B cell (primary cell): ENCODE results near the gene SEMA3B. TPM values are rescaled to one million over a fixed set of nuclear protein-coding genes. Genes with fewer than 3 reads are reported as not detected.

Experiments used
- ATAC-seq: fragments of 200-7000 bp; cut with Tn5 transposase; one replicate; pipeline ENCODE4 v1.10.0; 2021; ENCODE audit warnings: low read depth, mild to moderate bottlenecking, moderate number of reproducible peaks, moderate library complexity
- CTCF ChIA-PET: fragments of 350-600 bp; sonication (Branson Sonifier 250); formaldehyde crosslinking; loops from one replicate; lab custom pipeline; 2021; ENCODE audit warnings: antibody characterized with exemption, inconsistent platforms; lab: Charles Lee
- POLR2A ChIA-PET: fragments of 350-600 bp; sonication (Branson Sonifier 250); formaldehyde crosslinking; loops from one replicate; lab custom pipeline; 2021; ENCODE audit warnings: antibody characterized with exemption; lab: Charles Lee
- DNase-seq: peaks from one replicate; pipeline ENCODE4 v3.0.0; 2013
- H2AFZ ChIP-seq: 2 replicates; pipeline ENCODE4 v1.6.1; 2012; ENCODE audit warnings: mild to moderate bottlenecking, low read depth, low read length; ENCODE audit not compliant: insufficient read depth, poor library complexity, severe bottlenecking
- H3K27ac ChIP-seq, 2 donors: 1 replicate in 1 of 2; 2 replicates in 1 of 2; pipeline ENCODE4 v1.5.1; 2012 to 2013; ENCODE audit warnings: low read length in 2 of 2, mild to moderate bottlenecking in 2 of 2, moderate library complexity in 1 of 2
- H3K27me3 ChIP-seq, 4 experiments: fragments of 200-600 bp in 1 of 4; sonication (generic) in 1 of 4; replicated peaks in 1 of 4; 1 replicate in 2 of 4; 2 replicates in 2 of 4; pipeline versions ENCODE4 v1.6.1 to v1.7.0; 2013 to 2016; ENCODE audit warnings: low read length in 3 of 4, mild to moderate bottlenecking in 2 of 4, mixed read lengths in 1 of 4, moderate library complexity in 1 of 4; ENCODE audit not compliant: insufficient read depth in 4 of 4, control insufficient read depth in 3 of 4; ENCODE audit errors: control extremely low read depth in 1 of 4
- H3K36me3 ChIP-seq, 2 experiments: replicated peaks in 1 of 2; 1 replicate in 1 of 2; 2 replicates in 1 of 2; pipeline versions ENCODE4 v1.6.1 to v1.7.1; 2013; ENCODE audit warnings: low read length in 1 of 2; ENCODE audit not compliant: insufficient read depth in 2 of 2, control insufficient read depth in 1 of 2; ENCODE audit errors: control extremely low read depth in 1 of 2, extremely low read depth in 1 of 2
- H3K4me1 ChIP-seq, 2 donors: fragments of 200-600 bp in 1 of 2; sonication (generic) in 1 of 2; 1 replicate in 1 of 2; 2 replicates in 1 of 2; pipeline versions ENCODE4 v1.5.1 to v1.6.1; 2013 to 2017; ENCODE audit warnings: low read length in 2 of 2; ENCODE audit not compliant: control insufficient read depth in 2 of 2, insufficient read depth in 2 of 2
- H3K4me2 ChIP-seq: replicated peaks from 2 replicates; pipeline ENCODE3; 2012; ENCODE audit warnings: mild to moderate bottlenecking, low read depth, low read length; ENCODE audit not compliant: poor library complexity, severe bottlenecking
- H3K4me3 ChIP-seq, 5 experiments: fragments of 200-600 bp in 1 of 5; sonication (generic) in 1 of 5; 1 replicate in 3 of 5; 2 replicates in 2 of 5; pipeline versions ENCODE4 v1.5.1 to v1.7.0; 2011 to 2016; ENCODE audit warnings: low read length in 4 of 5, mild to moderate bottlenecking in 4 of 5, low read depth in 2 of 5, control low read depth in 1 of 5, moderate library complexity in 1 of 5; ENCODE audit not compliant: insufficient read depth in 1 of 5; ENCODE audit errors: control extremely low read depth in 1 of 5, extremely low read depth in 1 of 5
- H3K79me2 ChIP-seq: fragments of 200-600 bp; sonication (generic); one replicate; pipeline ENCODE4 v1.6.0; 2016; ENCODE audit warnings: low read length; ENCODE audit not compliant: control insufficient read depth, insufficient read depth
- H3K9ac ChIP-seq: fragments of 200-600 bp; sonication (generic); 2 replicates; pipeline ENCODE4 v1.6.1; 2017; ENCODE audit warnings: mild to moderate bottlenecking, low read length, moderate library complexity
- H3K9me3 ChIP-seq, 3 donors: one replicate each; pipeline versions ENCODE4 v1.6.1 to v1.7.1; 2013; ENCODE audit warnings: low read length in 2 of 3; ENCODE audit not compliant: control insufficient read depth in 2 of 3, insufficient read depth in 1 of 3; ENCODE audit errors: control extremely low read depth in 1 of 3
- H4K20me1 ChIP-seq: 2 replicates; pipeline ENCODE4 v1.6.0; 2012; ENCODE audit warnings: mild to moderate bottlenecking, low read length; ENCODE audit not compliant: insufficient read depth, control insufficient read depth, poor library complexity, severe bottlenecking
- H3K27ac Mint-ChIP-seq: one replicate; pipeline ENCODE4 v1.8.0; 2021; ENCODE audit warnings: mixed read lengths
- H3K27me3 Mint-ChIP-seq: one replicate; pipeline ENCODE4 v1.8.0; 2021; ENCODE audit warnings: mixed read lengths
- H3K4me1 Mint-ChIP-seq: one replicate; pipeline ENCODE4 v1.8.0; 2021; ENCODE audit warnings: mixed read lengths
- H3K4me3 Mint-ChIP-seq: one replicate; pipeline ENCODE4 v1.8.0; 2021; ENCODE audit warnings: mixed read lengths
- H3K9me3 Mint-ChIP-seq: one replicate; pipeline ENCODE4 v1.8.0; 2022; ENCODE audit warnings: mixed read lengths; ENCODE audit not compliant: insufficient read depth
- EZH2 ChIP-seq: IDR thresholded peaks from 2 replicates; pipeline ENCODE4 v1.6.1; 2012; ENCODE audit warnings: borderline replicate concordance, low read depth, mild to moderate bottlenecking, moderate library complexity, low read length; ENCODE audit not compliant: insufficient read depth, poor library complexity, severe bottlenecking
- WGBS: methylation state at CpG from one replicate; pipeline ENCODE4 v1.1.5; 2013; ENCODE audit warnings: missing lambda C conversion rate; ENCODE audit not compliant: insufficient coverage; 5-methylcytosine and 5-hydroxymethylcytosine counted together
- intact Hi-C: fragments of 100-400 bp; cut with micrococcal nuclease; formaldehyde crosslinking; loops from one replicate; pipeline ENCODE4 v1.10.0; 2022
- polyA plus RNA-seq: library from polyadenylated mRNA; depleted of rRNA; stranded (reverse); fragments of >200 nt; gene quantifications from 2 replicates; pipeline ENCODE4 v1.2.3, GENCODE V29; 2012
- total RNA-seq, 2 donors: library from RNA; stranded (reverse); fragments of 120-200 nt in 1 of 2; gene quantifications; 1 replicate in 1 of 2; 2 replicates in 1 of 2; pipeline versions ENCODE4 v1.2.3 to v1.2.4, GENCODE V29; 2013 to 2022
- TF ChIP-seq, protein P1 (sequence below): fragments of 200-600 bp; IDR thresholded peaks from one replicate; pipeline ENCODE4 v1.8.0; 2022; ENCODE audit warnings: antibody characterized with exemption, mild to moderate bottlenecking

SEMA3B gene
- total and polyA plus RNA-seq, 2 donors (not counting 1 experiment from before 2014, with no cell fraction given), result 0.34 to 0.52 TPM

DNA sequence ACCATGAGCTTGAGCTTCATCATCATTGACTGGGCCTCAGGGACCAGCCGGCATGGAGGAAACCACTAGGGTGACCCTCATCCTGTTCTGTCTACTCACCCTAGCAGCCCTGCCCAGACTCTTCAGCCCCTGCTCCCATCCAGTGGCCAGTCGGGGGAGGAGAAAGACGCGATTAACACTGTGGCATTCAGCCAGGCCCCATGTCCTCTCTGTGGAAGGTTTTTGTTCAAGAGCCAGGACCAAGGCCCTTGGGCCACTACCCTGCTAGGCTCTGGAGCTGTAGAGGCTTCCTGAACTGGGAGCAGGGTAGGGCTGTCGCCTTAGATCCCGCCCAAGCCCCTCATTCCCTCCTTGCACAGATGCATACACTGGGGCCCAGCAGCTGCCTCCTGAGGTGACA, 48.8 kb upstream of the SEMA3B start:
- Mint-ChIP-seq H3K27ac (no peak overlapping the region), H3K4me1 (no peaks in the 10 kb centered on the region), H3K9me3 (no peaks in the 10 kb centered on the region), H3K27me3 (peaks cover 10% of the 10 kb centered on the region), H3K4me3 (no peak overlapping the region)
- H3K9me3 ChIP-seq, result peaks cover 0 to 2% (median 0%) of the 10 kb centered on the region in 3 donors
- peaks cover 0 to 5% (median 0%) of the 10 kb centered on the region in 4 experiments for H3K27me3 ChIP-seq
- no peak overlapping the region for H3K9ac ChIP-seq
- ChIA-PET POLR2A (interaction anchor here (0.6 kb wide), 1 partner anchor 17 kb away, joined by 6 read pairs; no protein-coding TSS in a partner anchor), CTCF (interaction anchor here (0.7 to 15.2 kb wide), 6 partner anchors 26 to 98 kb away, joined by 3 to 214 read pairs (median 4); partner anchors contain the start of gene GNAT1)
- no peak for ATAC-seq
- 86% methylated on average over 6 of the region's 6 CpGs for WGBS
- TF ChIP-seq, protein P1, sequence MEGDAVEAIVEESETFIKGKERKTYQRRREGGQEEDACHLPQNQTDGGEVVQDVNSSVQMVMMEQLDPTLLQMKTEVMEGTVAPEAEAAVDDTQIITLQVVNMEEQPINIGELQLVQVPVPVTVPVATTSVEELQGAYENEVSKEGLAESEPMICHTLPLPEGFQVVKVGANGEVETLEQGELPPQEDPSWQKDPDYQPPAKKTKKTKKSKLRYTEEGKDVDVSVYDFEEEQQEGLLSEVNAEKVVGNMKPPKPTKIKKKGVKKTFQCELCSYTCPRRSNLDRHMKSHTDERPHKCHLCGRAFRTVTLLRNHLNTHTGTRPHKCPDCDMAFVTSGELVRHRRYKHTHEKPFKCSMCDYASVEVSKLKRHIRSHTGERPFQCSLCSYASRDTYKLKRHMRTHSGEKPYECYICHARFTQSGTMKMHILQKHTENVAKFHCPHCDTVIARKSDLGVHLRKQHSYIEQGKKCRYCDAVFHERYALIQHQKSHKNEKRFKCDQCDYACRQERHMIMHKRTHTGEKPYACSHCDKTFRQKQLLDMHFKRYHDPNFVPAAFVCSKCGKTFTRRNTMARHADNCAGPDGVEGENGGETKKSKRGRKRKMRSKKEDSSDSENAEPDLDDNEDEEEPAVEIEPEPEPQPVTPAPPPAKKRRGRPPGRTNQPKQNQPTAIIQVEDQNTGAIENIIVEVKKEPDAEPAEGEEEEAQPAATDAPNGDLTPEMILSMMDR, result no peak
- no peak for TF ChIP-seq EZH2
- intact Hi-C loops, result no loop called here
- H3K4me3 ChIP-seq, result no peak overlapping the region
- H2AFZ ChIP-seq, result no peak overlapping the region
- H3K27ac ChIP-seq, result no peak overlapping the region
- no peaks in the 10 kb centered on the region for H3K36me3 ChIP-seq
- no peaks in the 10 kb centered on the region for H3K4me1 ChIP-seq
- no peaks in the 10 kb centered on the region for H4K20me1 ChIP-seq
- no peak for DNase-seq
- no peak overlapping the region for H3K4me2 ChIP-seq
- H3K79me2 ChIP-seq, result no peaks in the 10 kb centered on the region

DNA sequence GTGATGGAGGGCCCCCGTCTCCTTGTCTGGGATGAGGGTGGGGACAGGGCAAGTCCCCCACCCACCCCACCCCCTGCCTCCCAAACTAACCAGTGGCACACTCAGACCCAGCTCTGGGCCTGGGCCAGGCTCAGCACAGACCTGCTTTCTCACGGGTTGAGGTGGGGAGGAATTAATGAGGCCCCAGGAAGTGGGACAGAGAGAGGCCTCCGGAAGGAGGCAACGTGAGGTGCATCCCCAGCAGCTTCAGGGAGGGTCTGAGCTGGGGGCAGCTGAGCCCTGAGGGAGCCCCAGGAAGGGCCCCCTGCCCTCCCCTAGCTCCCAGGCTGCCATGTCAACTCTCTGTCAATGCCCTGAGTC, 47.9 kb upstream of the SEMA3B start:
- Histone ChIP-seq H2AFZ (no peak overlapping the region), H3K4me2 (no peak overlapping the region), H3K9me3 (peaks cover 0 to 2% (median 0%) of the 10 kb centered on the region in 3 donors), H3K79me2 (no peaks in the 10 kb centered on the region), H3K4me3 (no peak overlapping the region), H3K27ac (no peak overlapping the region), H3K36me3 (no peaks in the 10 kb centered on the region), H3K27me3 (peaks cover 0 to 5% (median 0%) of the 10 kb centered on the region in 4 experiments), H4K20me1 (no peaks in the 10 kb centered on the region), H3K4me1 (peaks cover 0 to 3% of the 10 kb centered on the region in 2 donors), H3K9ac (no peak overlapping the region)
- ATAC-seq (no peak), DNase-seq (no peak)
- CTCF ChIA-PET, result interaction anchor here (0.7 to 15.2 kb wide), 5 partner anchors 25 to 99 kb away, joined by 3 to 214 read pairs (median 4); partner anchors contain the start of gene GNAT1
- intact Hi-C loops, result no loop called here
- H3K9me3 Mint-ChIP-seq, result no peaks in the 10 kb centered on the region
- POLR2A ChIA-PET, result interaction anchor here (0.6 kb wide), 1 partner anchor 16 kb away, joined by 6 read pairs; no protein-coding TSS in a partner anchor
- H3K27me3 Mint-ChIP-seq, result peaks cover 10% of the 10 kb centered on the region
- H3K27ac Mint-ChIP-seq, result no peak overlapping the region
- TF ChIP-seq, protein P1, result no peak
- no peak for TF ChIP-seq EZH2
- H3K4me1 Mint-ChIP-seq, result peaks cover 5% of the 10 kb centered on the region
- no peak overlapping the region for H3K4me3 Mint-ChIP-seq
- 25% methylated on average over 3 of the region's 4 CpGs for WGBS
